Left lung (tissue), 10 donors: ENCODE data around the gene TEX30. TPM values are rescaled to one million over a fixed set of nuclear protein-coding genes. Genes with fewer than 3 reads are reported as not detected.

Experiments
- ATAC-seq: fragments of 200-7000 bp; cut with Tn5 transposase; one replicate; pipeline ENCODE4 v1.9.1; 2020; ENCODE audit warnings: moderate library complexity
- DNase-seq, 4 donors: peaks; one replicate each; pipeline ENCODE4 v3.0.0-alpha.2; 2013 to 2020
- H3K27ac ChIP-seq, 2 donors: fragments of 200-600 bp; sonication (generic) in 1 of 2; one replicate each; pipeline versions ENCODE4 v1.5.0 to v1.8.0; 2020 to 2021
- H3K27me3 ChIP-seq, 2 donors: fragments of 200-600 bp; sonication (generic) in 1 of 2; one replicate each; pipeline versions ENCODE4 v1.5.0 to v1.8.0; 2020 to 2021
- H3K36me3 ChIP-seq, 2 donors: fragments of 200-600 bp; sonication (generic) in 1 of 2; one replicate each; pipeline versions ENCODE4 v1.5.0 to v1.8.0; 2020 to 2021
- H3K4me1 ChIP-seq, 2 donors: fragments of 200-600 bp; one replicate each; pipeline ENCODE4 v1.8.0; 2021
- H3K4me3 ChIP-seq, 2 donors: fragments of 200-600 bp; sonication (generic) in 1 of 2; one replicate each; pipeline versions ENCODE4 v1.5.0 to v1.8.0; 2020 to 2021; ENCODE audit warnings: mild to moderate bottlenecking in 1 of 2
- H3K9me3 ChIP-seq, 2 donors: fragments of 200-600 bp; sonication (generic) in 1 of 2; one replicate each; pipeline versions ENCODE4 v1.5.0 to v1.8.0; 2020 to 2021
- CTCF ChIP-seq, 2 donors: fragments of 200-600 bp; sonication (generic) in 1 of 2; IDR thresholded peaks; one replicate each; pipeline versions ENCODE4 v1.5.0 to v1.8.0; 2021; ENCODE audit warnings: antibody characterized with exemption in 2 of 2
- intact Hi-C, 2 donors: fragments of 100-400 bp; cut with DNase I; formaldehyde crosslinking; loops; one replicate each; pipeline versions ENCODE4 v1.11.2 to v1.14.2; 2022
- polyA plus RNA-seq, 6 donors: library from polyadenylated mRNA; unstranded; fragments of 120-200 nt; gene quantifications; one replicate each; pipeline ENCODE4 v1.2.1, GENCODE V29; 2013; ENCODE audit not compliant: insufficient read length in 6 of 6
- total RNA-seq, 2 donors: library from RNA; stranded (reverse); fragmentation: NEBNext Ultra II Directional; extraction: Animal tissue kit (Norgen Biotek cat#: 25700); gene quantifications; one replicate each; pipeline ENCODE4 v1.2.1, GENCODE V29; 2021
- donor health status: DM: no; HTN: yes; CAD: no.
- donor health status: DM: no; HTN: no; CAD: no.

The TEX30 gene
- total and polyA plus RNA-seq, 8 donors: 7.1 to 19.4 (median 17.8) TPM

- Histone ChIP-seq H3K4me3 (no peak overlapping the region), H3K27ac (no peak overlapping the region), H3K9me3 (peaks cover 0 to 9% of the 10 kb centered on the region in 2 donors), H3K36me3 (no peaks in the 10 kb centered on the region), H3K27me3 (no peaks in the 10 kb centered on the region), H3K4me1 (no peaks in the 10 kb centered on the region)
- ATAC-seq (no peak), DNase-seq (no peak)
- intact Hi-C loops: no loop called here
- no peak for TF ChIP-seq CTCF (IDR thresholded peaks at IDR 0.05)
Measured at GRCh38 chr13:102742506-102742905, 31.1 kb downstream of the TEX30 start.

- no peak for ATAC-seq
Measured at GRCh38 chr13:102742101-102742500, 31.5 kb downstream of the TEX30 start.

GRCh38 chr13:102729560-102730270 lies 43.9 kb downstream of the TEX30 start:
- ATAC-seq: peak; percentile 53
- H3K9me3 ChIP-seq: no peaks in the 10 kb centered on the region
- intact Hi-C loops: no loop called here
- no peaks in the 10 kb centered on the region for H3K36me3 ChIP-seq
- H3K27ac ChIP-seq: peak overlapping the region in 1 of 2 donors; percentile 45
- no peak for TF ChIP-seq CTCF (IDR thresholded peaks at IDR 0.05)
- no peaks in the 10 kb centered on the region for H3K4me1 ChIP-seq
- no peaks in the 10 kb centered on the region for H3K27me3 ChIP-seq
- DNase-seq: peak in 2 of 4 donors; percentile 16 to 28
- H3K4me3 ChIP-seq: no peak overlapping the region

More at GRCh38 chr13:102742101-102742500, 31.5 kb downstream of the TEX30 start:
- Histone ChIP-seq H3K27ac (no peak overlapping the region), H3K27me3 (no peaks in the 10 kb centered on the region), H3K36me3 (no peaks in the 10 kb centered on the region), H3K9me3 (peaks cover 0 to 9% of the 10 kb centered on the region in 2 donors), H3K4me3 (no peak overlapping the region), H3K4me1 (no peaks in the 10 kb centered on the region)
- no peak for TF ChIP-seq CTCF (IDR thresholded peaks at IDR 0.05)
- no peak for DNase-seq
- intact Hi-C loops: no loop called here

DNA sequence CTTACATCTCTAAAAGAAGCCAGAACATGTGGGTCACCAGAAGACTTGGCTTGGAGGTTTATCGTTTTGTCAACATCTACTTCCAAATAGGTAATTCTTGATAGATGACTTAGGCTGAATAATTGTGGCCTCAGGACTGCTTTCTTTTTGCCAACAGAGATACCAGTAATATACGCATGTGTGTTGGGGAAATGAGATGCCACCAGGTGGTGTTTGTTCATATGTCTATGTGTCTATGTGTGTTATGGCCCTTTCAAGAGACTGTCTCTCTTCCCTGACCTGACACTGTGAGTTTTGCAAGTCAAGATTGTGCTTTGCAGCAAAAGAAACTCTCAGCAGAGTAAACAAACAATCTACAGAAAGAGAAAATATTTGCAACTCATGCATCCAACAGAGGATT lies 47.2 kb downstream of the TEX30 start:
- DNase-seq (no peak), ATAC-seq (no peak)
- Histone ChIP-seq H3K27me3 (no peaks in the 10 kb centered on the region), H3K27ac (no peak overlapping the region), H3K36me3 (no peaks in the 10 kb centered on the region), H3K4me1 (no peaks in the 10 kb centered on the region), H3K4me3 (no peak overlapping the region), H3K9me3 (no peaks in the 10 kb centered on the region)
- intact Hi-C loops: no loop called here
- TF ChIP-seq CTCF (IDR thresholded peaks at IDR 0.05): no peak

DNA sequence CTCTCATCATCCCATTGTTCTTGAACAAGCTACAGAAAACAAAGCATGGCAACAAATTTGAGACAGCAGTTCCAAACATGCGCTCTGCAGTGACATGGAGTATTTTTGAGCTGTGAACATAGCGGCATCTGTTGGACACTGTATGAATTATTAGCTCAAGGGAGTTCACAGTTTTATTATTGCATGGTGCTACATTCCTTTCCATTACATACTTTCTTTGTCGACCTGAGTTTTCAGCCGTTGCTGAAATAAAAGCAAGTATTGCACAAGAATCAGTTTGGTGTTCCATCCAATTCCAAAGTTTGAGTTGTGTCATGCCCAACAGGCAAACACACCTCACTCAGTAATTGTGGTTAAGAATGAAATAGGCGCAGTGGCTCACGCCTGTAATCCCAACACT lies 48.7 kb downstream of the TEX30 start:
- no peak overlapping the region for H3K4me3 ChIP-seq
- no peaks in the 10 kb centered on the region for H3K36me3 ChIP-seq
- TF ChIP-seq CTCF (IDR thresholded peaks at IDR 0.05): peak; percentile 16 to 49
- intact Hi-C loops: no loop called here
- H3K4me1 ChIP-seq: no peaks in the 10 kb centered on the region
- DNase-seq: peak in 1 of 4 donors; percentile 42
- peak; percentile 89 for ATAC-seq
- H3K9me3 ChIP-seq: no peaks in the 10 kb centered on the region
- no peak overlapping the region for H3K27ac ChIP-seq
- no peaks in the 10 kb centered on the region for H3K27me3 ChIP-seq
